HK-2 (cell line): ENCODE measurements around the gene CCDC33.

Source experiments
- DNase-seq: peaks from one replicate; pipeline ENCODE4 v3.0.0-alpha.2; 2018; ENCODE audit not compliant: unreplicated experiment

Gene CCDC33

GRCh38 chr15:74311734-74312444, 75.8 kb downstream of the CCDC33 start:
- DNase-seq, result peak; percentile 16

- no peak for DNase-seq
Observed at GRCh38 chr15:74312445-74313007, 76.4 kb downstream of the CCDC33 start.

- no peak for DNase-seq
Observed at GRCh38 chr15:74313889-74314288, 77.8 kb downstream of the CCDC33 start.

GRCh38 chr15:74314795-74315438, 78.8 kb downstream of the CCDC33 start:
- DNase-seq, result no peak

- DNase-seq, result no peak
Observed at GRCh38 chr15:74315626-74316025, 79.5 kb downstream of the CCDC33 start.

GRCh38 chr15:74316141-74316540, 80.0 kb downstream of the CCDC33 start:
- DNase-seq, result no peak

- DNase-seq, result peak; percentile 18
Observed at GRCh38 chr15:74317820-74318375, 81.8 kb downstream of the CCDC33 start.

GRCh38 chr15:74318376-74319137, 82.4 kb downstream of the CCDC33 start:
- DNase-seq, result no peak

- DNase-seq, result no peak
Observed at GRCh38 chr15:74319138-74319460, 83.0 kb downstream of the CCDC33 start.

- DNase-seq, result no peak
Observed at GRCh38 chr15:74319596-74320351, 83.6 kb downstream of the CCDC33 start.

GRCh38 chr15:74320352-74321247, 84.5 kb downstream of the CCDC33 start:
- peak; percentile 15 for DNase-seq

- peak; percentile 48 for DNase-seq
Observed at GRCh38 chr15:74322558-74323180, 86.5 kb downstream of the CCDC33 start.

- DNase-seq, result no peak
Observed at GRCh38 chr15:74324714-74325113, 88.6 kb downstream of the CCDC33 start.

- DNase-seq, result no peak
Observed at GRCh38 chr15:74326746-74327145, 90.6 kb downstream of the CCDC33 start.

GRCh38 chr15:74327756-74328155, 91.6 kb downstream of the CCDC33 start:
- no peak for DNase-seq

GRCh38 chr15:74328331-74329056, 92.4 kb downstream of the CCDC33 start:
- no peak for DNase-seq

- DNase-seq, result no peak
Observed at GRCh38 chr15:74330861-74331408, 94.8 kb downstream of the CCDC33 start.

GRCh38 chr15:74332011-74332410, 95.9 kb downstream of the CCDC33 start:
- DNase-seq, result no peak

GRCh38 chr15:74332611-74333010, 96.5 kb downstream of the CCDC33 start:
- no peak for DNase-seq
